DMS153 treated with DMSO at 0.1 percent for 48 hours (cell line): ENCODE measurements around the gene RBMS3.
"Not testable (repeated sequence)": the region's sequence is repeated elsewhere in the genome, so short reads cannot be mapped to it uniquely, and the experiment has no call there.

ENCODE experiments used
- DNase-seq: peaks from one replicate; lab custom pipeline; 2025; ENCODE audit not compliant: unreplicated experiment; lab: John Stamatoyannopoulos, UW

The RBMS3 gene

DNA sequence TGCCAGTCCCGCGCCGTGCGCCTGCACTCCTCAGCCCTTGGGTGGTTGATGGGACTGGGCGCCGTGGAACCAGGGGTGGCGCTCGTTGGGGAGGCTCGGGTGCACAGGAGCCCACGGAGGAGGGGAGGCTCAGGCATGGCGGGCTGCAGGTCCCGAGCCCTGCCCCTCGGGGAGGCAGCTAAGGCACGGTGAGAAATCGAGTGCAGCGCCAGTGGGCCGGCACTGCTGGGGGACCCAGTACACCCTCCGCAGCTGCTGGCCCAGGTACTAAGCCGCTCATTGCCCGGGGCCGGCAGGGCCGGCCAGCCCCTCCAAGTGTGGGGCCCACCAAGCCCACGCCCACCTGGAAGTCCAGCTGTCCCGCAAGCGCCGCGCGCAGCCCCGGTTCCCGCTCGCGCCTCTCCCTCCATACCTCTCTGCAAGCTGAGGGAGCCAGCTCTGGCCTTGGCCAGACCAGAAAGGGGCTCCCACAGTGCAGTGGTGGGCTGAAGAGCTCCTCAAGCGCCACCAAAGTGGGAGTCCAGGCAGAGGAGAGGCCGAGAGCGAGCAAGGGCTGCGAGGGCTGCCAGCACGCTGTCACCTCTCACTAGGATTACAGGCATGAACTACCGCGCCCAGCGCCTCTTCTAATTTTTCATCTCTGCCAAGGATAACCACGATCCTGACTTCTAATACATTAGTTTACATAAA lies 192.8 kb downstream of the RBMS3 start:
- not testable (repeated sequence) for DNase-seq

DNA sequence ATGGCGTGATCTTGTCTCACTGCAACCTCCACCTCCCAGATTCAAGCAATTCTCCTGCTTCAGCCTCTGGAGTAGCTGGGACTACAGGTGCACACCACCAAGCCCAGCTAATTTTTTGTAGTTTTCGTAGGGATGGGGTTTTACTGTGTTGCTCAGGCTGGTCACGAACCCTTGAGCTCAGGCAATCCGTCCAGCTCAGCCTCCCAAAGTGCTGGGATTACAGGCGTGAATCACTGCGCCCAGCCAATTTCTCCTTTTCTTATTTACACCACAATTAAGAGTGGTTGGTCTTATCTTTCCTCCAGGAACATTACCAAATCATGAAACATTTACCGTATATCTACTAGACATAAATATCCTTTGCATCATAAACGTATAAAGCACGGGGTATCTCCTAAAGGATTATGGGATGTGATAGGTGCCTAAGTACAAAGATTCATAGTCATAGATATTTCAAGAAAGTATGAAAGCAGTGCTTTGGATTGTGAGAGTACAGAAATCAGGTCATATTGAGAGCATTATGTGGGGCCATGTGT lies 194.5 kb downstream of the RBMS3 start:
- no peak for DNase-seq

- DNase-seq, result no peak
Observed at GRCh38 chr3:29475854-29476253, 195.0 kb downstream of the RBMS3 start.

- DNase-seq, result no peak
Observed at GRCh38 chr3:29478611-29479010, 197.7 kb downstream of the RBMS3 start.

DNA sequence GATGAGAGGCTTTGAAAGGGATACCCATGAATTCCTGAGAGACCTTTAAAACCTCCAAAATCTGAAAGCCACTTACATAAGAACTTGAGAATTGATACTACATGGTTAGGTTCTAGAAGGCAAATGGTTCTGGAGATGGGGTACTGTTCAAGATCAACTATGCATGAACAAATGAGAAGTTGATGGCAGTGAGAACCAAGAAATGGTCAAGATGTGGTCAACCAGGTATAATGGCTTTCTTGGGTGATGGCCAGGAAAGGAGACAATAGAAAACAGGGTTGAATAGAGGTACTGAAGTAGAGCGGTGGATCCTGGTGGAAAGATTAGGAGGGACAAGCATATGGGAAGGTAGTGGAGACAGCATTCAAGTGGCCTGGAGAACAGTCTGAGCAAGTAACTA lies 200.4 kb downstream of the RBMS3 start:
- no peak for DNase-seq

DNA sequence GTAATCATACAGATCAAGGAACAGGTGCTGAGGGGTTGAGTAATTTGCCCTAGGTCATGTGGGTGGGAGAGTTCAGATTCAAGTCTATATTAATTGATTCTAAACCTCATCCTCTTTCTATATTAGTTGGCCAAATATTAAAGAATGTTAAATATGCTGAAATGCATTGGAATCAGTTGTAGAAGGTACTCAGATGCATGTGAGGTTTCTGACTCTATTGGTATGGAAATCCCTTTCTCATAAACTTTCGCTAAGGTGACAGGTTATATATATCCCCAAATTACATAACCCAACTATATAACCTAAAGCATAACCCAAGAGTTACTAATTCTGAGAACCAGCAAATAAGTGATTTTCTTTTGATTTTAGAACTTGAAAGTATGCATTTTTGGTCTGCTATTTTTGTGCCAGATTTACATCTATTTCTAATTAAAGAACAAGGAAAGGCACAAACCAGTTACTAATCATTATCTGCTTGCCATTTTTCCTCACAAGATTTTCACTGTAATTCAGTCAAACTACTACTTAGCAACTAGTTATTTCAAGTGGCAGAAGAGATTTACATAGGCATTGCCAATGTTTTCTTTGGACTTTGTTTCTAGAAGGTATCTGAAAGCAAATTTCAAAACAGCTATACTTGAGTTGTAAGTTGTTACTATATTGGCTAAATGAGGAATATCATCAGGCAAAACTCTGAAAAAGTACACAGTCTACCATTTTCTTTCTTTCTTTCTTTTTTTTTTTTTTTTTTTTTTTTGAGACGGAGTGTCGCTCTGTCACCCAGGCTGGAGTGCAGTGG lies 201.3 kb downstream of the RBMS3 start:
- DNase-seq, result no peak

DNA sequence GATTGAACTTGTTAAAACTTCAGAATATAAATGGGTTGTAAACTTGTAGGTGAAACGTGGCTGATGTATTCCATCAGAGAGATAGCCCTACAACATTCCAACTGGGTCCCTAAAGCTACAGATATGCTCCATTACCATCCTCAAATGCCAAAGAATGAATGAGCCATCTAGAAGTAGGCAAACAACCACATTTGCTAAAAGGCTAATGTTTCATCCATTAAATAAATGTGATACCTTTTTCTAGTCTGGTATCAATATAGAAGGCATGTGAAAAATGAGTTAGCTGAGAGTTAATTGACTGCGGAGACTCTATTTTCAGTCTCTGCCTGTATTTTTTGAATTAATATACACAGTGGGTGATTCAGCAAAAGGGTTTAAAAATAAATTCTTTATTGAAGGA lies 203.8 kb downstream of the RBMS3 start:
- no peak for DNase-seq

DNA sequence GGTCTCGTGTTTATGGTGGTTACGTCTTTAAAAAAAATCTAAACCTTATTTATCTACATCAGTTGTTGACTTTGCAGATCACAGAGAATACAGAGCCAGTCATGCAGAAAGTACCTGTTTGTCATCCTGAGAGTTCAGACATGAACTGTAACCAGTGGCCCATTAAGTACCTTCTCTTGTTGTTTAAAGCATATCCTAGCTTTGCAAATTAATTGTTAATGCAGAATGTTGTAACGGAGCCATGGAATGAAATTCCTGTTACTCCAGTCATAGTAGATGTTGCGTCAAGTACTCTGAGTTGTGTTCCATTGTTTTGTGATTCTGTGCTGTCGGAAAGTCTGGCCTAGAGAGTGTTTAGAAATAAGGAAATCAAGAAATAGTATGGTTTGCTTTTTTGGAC lies 205.2 kb downstream of the RBMS3 start:
- peak; percentile 15 for DNase-seq

DNA sequence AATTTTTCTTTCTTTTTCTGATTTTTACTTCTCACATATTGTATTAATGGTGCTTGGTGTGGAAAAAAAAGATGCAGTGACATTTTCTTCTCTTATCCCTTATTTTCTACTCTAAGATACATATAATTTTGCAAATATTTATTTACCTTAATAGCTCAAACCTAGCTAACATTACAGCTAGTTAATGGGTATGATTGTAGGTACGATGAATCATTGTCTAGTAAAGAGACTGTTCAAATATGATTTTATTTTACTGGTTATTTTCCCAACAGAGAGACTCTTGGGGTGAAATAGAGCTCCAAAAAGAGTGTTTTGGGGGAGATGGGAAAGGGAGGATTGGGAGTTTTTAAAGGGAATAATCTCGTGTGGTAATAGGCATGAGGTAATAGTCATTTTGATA lies 206.0 kb downstream of the RBMS3 start:
- no peak for DNase-seq

- DNase-seq, result no peak
Observed at GRCh38 chr3:29488922-29489321, 208.1 kb downstream of the RBMS3 start.

GRCh38 chr3:29493109-29493508 lies 212.2 kb downstream of the RBMS3 start:
- no peak for DNase-seq

- DNase-seq, result no peak
Observed at GRCh38 chr3:29494305-29495036, 213.6 kb downstream of the RBMS3 start.

DNA sequence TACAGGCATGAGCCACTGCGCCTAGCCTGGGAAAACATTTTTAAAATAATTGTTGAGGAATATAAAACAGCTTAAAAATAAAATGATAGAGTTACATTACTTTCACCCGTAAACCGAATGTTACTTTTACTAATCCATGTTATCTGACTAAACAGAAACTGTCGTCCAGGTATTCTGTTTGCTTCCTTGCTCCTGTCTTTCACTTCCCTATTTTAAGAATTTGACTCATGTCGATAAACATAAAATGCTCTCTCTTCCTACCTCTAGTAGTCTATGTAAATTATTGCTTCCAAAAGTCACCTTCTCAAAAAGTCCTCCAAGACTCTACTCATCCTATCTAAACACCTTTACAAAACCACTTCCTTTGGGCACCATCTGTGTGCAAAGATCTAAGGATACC lies 216.4 kb downstream of the RBMS3 start:
- DNase-seq, result no peak

- no peak for DNase-seq
Observed at GRCh38 chr3:29502771-29503170, 221.9 kb downstream of the RBMS3 start.

GRCh38 chr3:29503314-29503713 lies 222.4 kb downstream of the RBMS3 start:
- no peak for DNase-seq

- no peak for DNase-seq
Observed at GRCh38 chr3:29503958-29504357, 223.1 kb downstream of the RBMS3 start.

DNA sequence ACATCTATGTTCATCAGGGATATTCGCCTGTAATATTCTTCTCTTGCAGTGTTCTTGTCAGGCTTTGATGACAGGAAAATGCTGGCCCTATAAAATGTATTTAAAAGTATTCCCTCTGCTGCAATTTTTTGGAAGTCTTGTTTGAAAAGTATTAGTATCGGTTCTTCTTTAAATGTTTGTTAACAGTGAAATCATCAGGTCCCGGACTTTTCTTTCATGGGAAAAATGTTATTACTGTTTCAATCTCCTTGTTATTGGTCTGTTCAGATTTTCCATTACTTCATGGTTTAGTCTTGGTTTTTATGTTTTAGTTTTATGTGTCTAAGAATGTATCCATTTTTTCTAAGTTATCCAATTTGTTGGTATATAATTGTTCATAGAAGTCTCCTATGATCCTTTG lies 225.6 kb downstream of the RBMS3 start:
- no peak for DNase-seq

DNA sequence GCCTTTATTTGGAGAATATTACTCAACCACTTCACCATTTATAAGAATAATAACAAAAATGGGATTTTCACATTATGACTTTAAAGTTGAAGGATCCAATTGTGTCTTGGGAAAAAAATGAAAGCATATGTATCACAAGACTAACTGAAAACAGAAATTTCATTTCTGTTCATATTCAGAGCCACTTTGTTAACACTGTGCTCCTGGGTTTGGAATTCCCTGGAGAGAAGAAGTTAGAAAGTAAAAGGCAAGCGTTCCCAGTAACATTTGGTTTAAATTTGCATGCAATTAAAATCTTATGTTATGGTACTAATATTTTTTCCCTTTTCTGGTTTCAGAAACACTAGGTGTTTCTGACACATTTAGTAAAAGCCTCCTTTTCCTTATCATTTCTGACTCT lies 230.8 kb downstream of the RBMS3 start:
- no peak for DNase-seq

DNA sequence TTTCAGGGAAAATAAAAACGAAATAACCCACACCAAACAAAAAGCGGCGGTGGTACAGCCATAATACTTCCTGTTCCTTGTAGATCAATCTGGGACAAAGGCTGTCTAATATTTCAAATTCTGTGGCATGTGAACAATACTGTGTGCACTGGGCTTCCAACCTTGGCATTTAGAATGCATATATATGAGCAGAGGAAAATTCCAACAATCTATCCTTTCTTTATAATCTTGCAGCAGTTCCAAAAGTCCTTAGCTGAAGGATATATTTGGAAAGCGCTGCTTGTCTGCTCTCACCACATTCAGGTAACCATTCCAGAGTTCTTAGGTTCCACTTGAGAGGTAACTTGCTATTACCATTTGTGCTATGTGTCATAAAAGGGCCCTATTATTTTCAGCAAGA lies 231.8 kb downstream of the RBMS3 start:
- no peak for DNase-seq

DNA sequence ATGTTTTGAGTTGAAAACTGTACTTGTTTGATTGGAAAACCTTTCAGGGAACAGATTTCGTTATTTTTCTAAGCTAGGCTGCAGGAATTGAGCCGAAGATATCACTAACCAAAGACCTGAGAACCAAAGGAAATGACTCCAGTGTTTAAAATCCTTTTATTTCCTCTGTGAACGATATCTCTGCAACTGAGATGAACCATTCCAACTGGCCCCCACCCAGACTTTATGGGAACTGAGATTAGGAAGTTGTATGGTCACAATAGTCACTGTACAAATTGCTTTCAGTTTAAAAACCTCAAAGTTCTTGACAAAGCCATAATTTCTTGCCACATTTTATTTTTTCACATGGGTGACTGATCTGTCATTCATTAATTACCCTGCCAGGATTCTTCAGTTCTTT lies 232.4 kb downstream of the RBMS3 start:
- DNase-seq, result no peak

GRCh38 chr3:29514170-29514569 lies 233.3 kb downstream of the RBMS3 start:
- no peak for DNase-seq

GRCh38 chr3:29514912-29515311 lies 234.0 kb downstream of the RBMS3 start:
- DNase-seq, result no peak
